Central memory CD8-positive, alpha-beta T cell (primary cell): Measurements from ENCODE around the gene SLC37A2.

ENCODE experiments used
- ATAC-seq: fragments of 150-1000 bp; cut with Tn5 transposase; replicated peaks from 2 replicates; pipeline ENCODE4 v1.10.0; 2022; ENCODE audit warnings: mild to moderate bottlenecking, moderate FRiP score, moderate number of reproducible peaks; ENCODE audit not compliant: poor library complexity, severe bottlenecking; ENCODE audit errors: extremely low read depth
- DNase-seq, 2 donors: peaks; one replicate each; pipeline ENCODE4 v3.0.0; 2021; ENCODE audit warnings: low spot score in 2 of 2
- H3K27ac Mint-ChIP-seq: one replicate; pipeline ENCODE4 v1.8.0; 2022; ENCODE audit warnings: low read depth, mild to moderate bottlenecking, moderate library complexity, mixed read lengths
- H3K27me3 Mint-ChIP-seq: one replicate; pipeline ENCODE4 v1.8.0; 2022; ENCODE audit warnings: mixed read lengths
- H3K36me3 Mint-ChIP-seq: one replicate; pipeline ENCODE4 v1.8.0; 2022; ENCODE audit warnings: mild to moderate bottlenecking, moderate library complexity, mixed read lengths; ENCODE audit not compliant: insufficient read depth
- H3K4me1 Mint-ChIP-seq: one replicate; pipeline ENCODE4 v1.8.0; 2022; ENCODE audit warnings: mixed read lengths
- H3K4me3 Mint-ChIP-seq: one replicate; pipeline ENCODE4 v1.8.0; 2022; ENCODE audit warnings: mild to moderate bottlenecking, moderate library complexity, mixed read lengths
- H3K9me3 Mint-ChIP-seq: one replicate; pipeline ENCODE4 v1.8.0; 2022; ENCODE audit warnings: mixed read lengths

The SLC37A2 gene

GRCh38 chr11:125072961-125073590, 10.0 kb downstream of the SLC37A2 start:
- Mint-ChIP-seq H3K36me3 (peaks cover 2% of the 10 kb centered on the region), H3K27ac (no peak overlapping the region), H3K9me3 (no peaks in the 10 kb centered on the region), H3K4me1 (peaks cover 13% of the 10 kb centered on the region), H3K27me3 (peaks cover 48% of the 10 kb centered on the region), H3K4me3 (no peak overlapping the region)
- ATAC-seq (no peak), DNase-seq (no peak)

- Mint-ChIP-seq H3K27ac (no peak overlapping the region), H3K36me3 (peaks cover 2% of the 10 kb centered on the region), H3K4me3 (no peak overlapping the region), H3K9me3 (no peaks in the 10 kb centered on the region), H3K27me3 (peaks cover 50% of the 10 kb centered on the region), H3K4me1 (peaks cover 13% of the 10 kb centered on the region)
- ATAC-seq (no peak), DNase-seq (no peak)
Measured at GRCh38 chr11:125073616-125074483, 10.7 kb downstream of the SLC37A2 start.

- H3K9me3 Mint-ChIP-seq: no peaks in the 10 kb centered on the region
- H3K27me3 Mint-ChIP-seq: peaks cover 54% of the 10 kb centered on the region
- ATAC-seq (no peak), DNase-seq (no peak)
- peaks cover 13% of the 10 kb centered on the region for H3K4me1 Mint-ChIP-seq
- H3K4me3 Mint-ChIP-seq: no peak overlapping the region
- no peak overlapping the region for H3K27ac Mint-ChIP-seq
- peaks cover 2% of the 10 kb centered on the region for H3K36me3 Mint-ChIP-seq
Measured at GRCh38 chr11:125074511-125075241, 11.6 kb downstream of the SLC37A2 start.

- ATAC-seq: no peak
- Mint-ChIP-seq H3K9me3 (no peaks in the 10 kb centered on the region), H3K27ac (no peak overlapping the region), H3K36me3 (peaks cover 2% of the 10 kb centered on the region), H3K4me3 (no peak overlapping the region), H3K27me3 (peaks cover 56% of the 10 kb centered on the region), H3K4me1 (peaks cover 13% of the 10 kb centered on the region)
- DNase-seq: no peak
Measured at GRCh38 chr11:125075242-125075625, 12.1 kb downstream of the SLC37A2 start.

GRCh38 chr11:125075900-125076317, 12.8 kb downstream of the SLC37A2 start:
- Mint-ChIP-seq H3K4me3 (no peak overlapping the region), H3K4me1 (peaks cover 12% of the 10 kb centered on the region), H3K9me3 (no peaks in the 10 kb centered on the region), H3K36me3 (peaks cover 2% of the 10 kb centered on the region), H3K27me3 (peaks cover 63% of the 10 kb centered on the region), H3K27ac (no peak overlapping the region)
- ATAC-seq (no peak), DNase-seq (no peak)

- no peaks in the 10 kb centered on the region for H3K9me3 Mint-ChIP-seq
- ATAC-seq: no peak
- no peak overlapping the region for H3K4me3 Mint-ChIP-seq
- DNase-seq: no peak
- peaks cover 63% of the 10 kb centered on the region for H3K27me3 Mint-ChIP-seq
- H3K27ac Mint-ChIP-seq: no peak overlapping the region
- H3K4me1 Mint-ChIP-seq: peaks cover 7% of the 10 kb centered on the region
- H3K36me3 Mint-ChIP-seq: peaks cover 2% of the 10 kb centered on the region
Measured at GRCh38 chr11:125076378-125076945, 13.4 kb downstream of the SLC37A2 start.

GRCh38 chr11:125078016-125078415, 14.9 kb downstream of the SLC37A2 start:
- H3K27ac Mint-ChIP-seq: no peak overlapping the region
- peaks cover 2% of the 10 kb centered on the region for H3K36me3 Mint-ChIP-seq
- ATAC-seq: no peak
- no peak overlapping the region for H3K4me3 Mint-ChIP-seq
- no peak for DNase-seq
- H3K9me3 Mint-ChIP-seq: no peaks in the 10 kb centered on the region
- H3K4me1 Mint-ChIP-seq: peaks cover 6% of the 10 kb centered on the region
- H3K27me3 Mint-ChIP-seq: peaks cover 63% of the 10 kb centered on the region

- no peak for ATAC-seq
- no peaks in the 10 kb centered on the region for H3K9me3 Mint-ChIP-seq
- H3K27ac Mint-ChIP-seq: no peak overlapping the region
- peaks cover 6% of the 10 kb centered on the region for H3K4me1 Mint-ChIP-seq
- DNase-seq: no peak
- no peak overlapping the region for H3K4me3 Mint-ChIP-seq
- peaks cover 2% of the 10 kb centered on the region for H3K36me3 Mint-ChIP-seq
- H3K27me3 Mint-ChIP-seq: peaks cover 62% of the 10 kb centered on the region
Measured at GRCh38 chr11:125078516-125079140, 15.5 kb downstream of the SLC37A2 start.

- Mint-ChIP-seq H3K4me3 (no peak overlapping the region), H3K9me3 (no peaks in the 10 kb centered on the region), H3K27ac (no peak overlapping the region), H3K36me3 (peaks cover 2% of the 10 kb centered on the region), H3K4me1 (peaks cover under 1% of the 10 kb centered on the region), H3K27me3 (peaks cover 61% of the 10 kb centered on the region)
- no peak for ATAC-seq
- DNase-seq: no peak
Measured at GRCh38 chr11:125079151-125079877, 16.2 kb downstream of the SLC37A2 start.

- DNase-seq (no peak), ATAC-seq (no peak)
- no peak overlapping the region for H3K4me3 Mint-ChIP-seq
- H3K4me1 Mint-ChIP-seq: no peaks in the 10 kb centered on the region
- H3K27me3 Mint-ChIP-seq: peaks cover 60% of the 10 kb centered on the region
- H3K9me3 Mint-ChIP-seq: no peaks in the 10 kb centered on the region
- H3K36me3 Mint-ChIP-seq: peaks cover 2% of the 10 kb centered on the region
- H3K27ac Mint-ChIP-seq: no peak overlapping the region
Measured at GRCh38 chr11:125079878-125080530, 16.9 kb downstream of the SLC37A2 start.

GRCh38 chr11:125080531-125080911, 17.4 kb downstream of the SLC37A2 start:
- H3K27ac Mint-ChIP-seq: no peak overlapping the region
- H3K36me3 Mint-ChIP-seq: peaks cover 2% of the 10 kb centered on the region
- ATAC-seq: no peak
- no peaks in the 10 kb centered on the region for H3K9me3 Mint-ChIP-seq
- H3K27me3 Mint-ChIP-seq: peaks cover 55% of the 10 kb centered on the region
- H3K4me1 Mint-ChIP-seq: no peaks in the 10 kb centered on the region
- DNase-seq: no peak
- H3K4me3 Mint-ChIP-seq: no peak overlapping the region
